Mucosa of rectum (tissue), 2 donors: ENCODE data around the gene MOCS1.
"Not testable (repeated sequence)": the region's sequence is repeated elsewhere in the genome, so short reads cannot be mapped to it uniquely, and the experiment has no call there.

Experiments used
- H3K27ac ChIP-seq, 2 donors: one replicate each; pipeline ENCODE4 v1.7.0; 2013; ENCODE audit warnings: inconsistent platforms in 2 of 2, low read depth in 2 of 2, low read length in 2 of 2
- H3K27me3 ChIP-seq, 2 donors: one replicate each; pipeline ENCODE4 v1.7.0; 2013; ENCODE audit warnings: low read length in 2 of 2; ENCODE audit not compliant: control insufficient read depth in 2 of 2, insufficient read depth in 2 of 2
- H3K36me3 ChIP-seq, 2 donors: one replicate each; pipeline ENCODE4 v1.7.0; 2013; ENCODE audit warnings: low read length in 2 of 2; ENCODE audit not compliant: control insufficient read depth in 2 of 2, insufficient read depth in 2 of 2
- H3K4me1 ChIP-seq, 2 donors: one replicate each; pipeline ENCODE4 v1.7.0; 2013; ENCODE audit warnings: low read length in 2 of 2, mild to moderate bottlenecking in 1 of 2; ENCODE audit not compliant: control insufficient read depth in 2 of 2, insufficient read depth in 2 of 2
- H3K4me3 ChIP-seq, 2 donors: one replicate each; pipeline ENCODE4 v1.7.0; 2013; ENCODE audit warnings: low read length in 2 of 2
- H3K9ac ChIP-seq, 2 donors: one replicate each; pipeline ENCODE4 v1.7.0; 2013; ENCODE audit warnings: low read length in 2 of 2, low read depth in 1 of 2, mild to moderate bottlenecking in 1 of 2
- H3K9me3 ChIP-seq, 2 donors: one replicate each; pipeline ENCODE4 v1.7.0; 2013; ENCODE audit warnings: low read length in 2 of 2; ENCODE audit not compliant: control insufficient read depth in 2 of 2
- donor health status: healthy.
- donor health status: Normal muscosa, but diverticular disease.

The MOCS1 gene

DNA sequence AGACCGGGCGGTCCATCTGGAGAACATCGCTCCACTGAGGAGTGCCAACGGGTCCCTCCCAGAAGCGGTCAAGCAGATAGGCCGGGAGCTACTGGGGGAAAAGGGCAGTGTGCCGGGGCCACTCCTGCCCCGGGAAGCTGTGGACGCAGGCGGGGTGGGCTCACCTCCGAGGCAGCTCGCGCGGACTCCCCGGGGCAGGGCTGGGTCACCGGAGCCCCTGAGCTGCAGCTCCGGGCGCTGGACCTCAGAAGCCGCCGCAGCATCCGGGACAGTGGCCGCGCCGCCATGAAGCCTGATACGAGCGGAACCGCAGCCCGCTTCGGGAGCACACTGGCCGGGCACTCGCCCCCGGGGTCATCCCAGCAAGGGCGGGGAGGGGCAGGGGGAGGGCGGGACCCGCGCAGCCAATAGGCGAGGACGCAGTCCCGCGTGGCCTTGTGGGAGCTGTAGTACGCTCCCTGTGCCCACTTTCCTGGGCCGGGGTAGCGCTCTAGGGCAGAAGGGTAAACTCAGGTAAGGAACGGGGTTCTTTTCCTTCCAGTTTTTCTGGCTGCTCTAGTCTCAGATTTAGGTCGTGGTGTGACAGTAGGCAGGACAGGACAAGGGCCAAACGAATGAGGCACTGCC lies at the start of gene MOCS1:
MOCS1 (minus strand) TSS at position 332 of the 627 bp plus-strand sequence; CDS start at position 287, 45 bp downstream.
- no peaks in the 10 kb centered on the region for H3K9me3 ChIP-seq

DNA sequence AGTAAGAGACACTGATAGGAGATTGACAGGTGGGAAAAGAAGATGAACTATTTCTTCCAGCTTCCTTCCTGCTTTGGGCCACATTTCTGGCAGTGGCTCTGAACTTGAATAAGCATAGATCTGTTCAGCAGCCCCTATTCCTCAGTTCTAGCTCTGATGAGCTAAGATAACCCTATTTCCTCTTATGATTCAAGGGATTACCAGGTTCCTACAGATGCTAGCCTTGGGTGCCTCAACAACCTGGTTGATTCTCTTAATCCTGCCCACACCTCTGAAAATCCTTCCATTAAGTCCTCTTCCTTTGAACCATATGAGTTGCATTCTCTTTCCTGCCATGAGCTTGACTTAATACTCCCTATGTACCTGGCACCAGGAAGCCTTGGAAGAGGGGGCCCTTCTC lies 49.8 kb upstream of the MOCS1 start:
- no peaks in the 10 kb centered on the region for H3K27me3 ChIP-seq
- H3K4me1 ChIP-seq: no peaks in the 10 kb centered on the region
- no peak overlapping the region for H3K4me3 ChIP-seq
- no peaks in the 10 kb centered on the region for H3K36me3 ChIP-seq
- no peak overlapping the region for H3K27ac ChIP-seq
- no peak overlapping the region for H3K9ac ChIP-seq
- no peaks in the 10 kb centered on the region for H3K9me3 ChIP-seq

More for the DNA sequence above, at the start of gene MOCS1:
- no peaks in the 10 kb centered on the region for H3K27me3 ChIP-seq
- H3K36me3 ChIP-seq: no peaks in the 10 kb centered on the region
- H3K9ac ChIP-seq: peak within 1 kb of the TSS; percentile 58 to 66
- H3K4me1 ChIP-seq: peaks cover 3 to 21% of the 10 kb centered on the region in 2 donors
- peak within 1 kb of the TSS; percentile 32 to 59 for H3K27ac ChIP-seq
- H3K4me3 ChIP-seq: peak within 1 kb of the TSS; percentile 69 to 75

DNA sequence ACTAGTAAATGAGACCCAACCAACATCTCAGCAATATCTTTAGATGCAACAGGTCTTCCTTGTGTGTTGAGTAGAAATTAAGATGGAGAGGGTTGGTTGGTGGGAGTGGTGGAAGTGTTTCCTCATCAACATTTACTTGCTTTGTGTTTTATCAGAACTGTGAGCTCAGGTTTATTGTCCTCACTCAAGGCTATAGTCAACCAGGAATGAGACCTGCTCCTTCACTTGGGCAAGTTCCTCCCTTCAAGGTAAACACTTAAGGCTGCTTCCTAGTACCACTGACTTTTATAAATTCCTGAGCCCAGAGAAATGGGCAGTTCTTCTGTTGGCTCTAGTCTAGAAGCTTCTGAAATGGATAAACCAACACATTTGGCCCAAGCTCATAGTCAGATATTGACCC lies 48.9 kb upstream of the MOCS1 start:
- H3K36me3 ChIP-seq: no peaks in the 10 kb centered on the region
- H3K4me1 ChIP-seq: peaks cover 0 to 8% of the 10 kb centered on the region in 2 donors
- no peaks in the 10 kb centered on the region for H3K27me3 ChIP-seq
- no peak overlapping the region for H3K4me3 ChIP-seq
- no peak overlapping the region for H3K9ac ChIP-seq
- H3K9me3 ChIP-seq: no peaks in the 10 kb centered on the region
- no peak overlapping the region for H3K27ac ChIP-seq

DNA sequence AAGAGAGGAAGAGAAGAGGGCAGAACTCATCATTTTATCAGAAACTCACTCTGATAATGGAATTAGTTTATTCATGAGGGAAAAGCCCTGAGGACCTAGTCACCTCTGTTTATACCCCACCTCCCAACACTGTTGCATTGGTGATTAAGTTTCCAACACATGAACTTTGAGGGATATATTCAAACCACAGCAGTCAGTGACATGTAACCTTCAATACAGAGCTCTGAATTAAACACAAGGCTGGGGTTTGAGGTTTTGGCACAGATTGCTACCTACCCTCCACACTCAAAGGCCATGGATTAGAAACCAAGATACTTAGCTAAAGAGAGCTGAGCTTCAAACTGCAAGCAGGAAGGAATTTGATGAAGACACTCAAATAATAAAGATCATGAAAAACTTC lies 48.5 kb upstream of the MOCS1 start:
- peaks cover 0 to 8% of the 10 kb centered on the region in 2 donors for H3K4me1 ChIP-seq
- H3K9me3 ChIP-seq: no peaks in the 10 kb centered on the region
- no peak overlapping the region for H3K9ac ChIP-seq
- no peak overlapping the region for H3K4me3 ChIP-seq
- no peaks in the 10 kb centered on the region for H3K36me3 ChIP-seq
- no peaks in the 10 kb centered on the region for H3K27me3 ChIP-seq
- H3K27ac ChIP-seq: no peak overlapping the region

DNA sequence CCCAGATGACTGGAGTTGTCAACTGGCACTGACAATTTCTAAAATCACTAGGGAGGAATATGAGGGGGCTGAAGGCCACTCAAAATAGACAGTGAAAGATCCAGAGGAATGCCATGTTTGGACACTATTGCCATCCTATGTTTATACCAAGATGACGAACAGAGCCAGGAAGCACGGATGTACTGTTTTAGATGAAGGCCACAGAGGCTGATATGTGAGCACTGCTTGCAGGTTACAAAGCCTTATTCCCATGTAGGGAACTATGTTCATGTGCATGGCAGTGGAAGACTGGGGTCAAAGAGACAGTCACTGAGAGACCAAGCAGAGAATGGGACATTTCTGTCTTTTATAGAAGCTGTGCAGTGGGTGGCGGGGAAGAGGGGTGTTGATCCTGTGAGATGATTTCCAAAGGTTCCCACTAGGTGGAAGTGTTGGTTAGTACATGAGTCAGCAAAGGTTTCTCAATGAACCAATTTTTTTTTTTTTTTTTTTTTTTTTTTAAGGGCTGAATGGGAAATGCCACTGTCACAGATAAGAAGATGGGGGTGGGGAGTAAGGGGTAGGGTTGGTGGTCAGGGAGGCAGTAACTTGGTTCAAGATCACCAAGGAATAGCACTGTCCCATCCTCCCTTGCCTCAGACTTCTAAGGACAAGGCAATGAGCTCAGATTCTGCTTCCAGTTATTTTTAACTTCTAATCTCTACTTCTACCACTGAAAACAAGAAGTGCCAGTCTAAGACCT lies 46.7 kb upstream of the MOCS1 start:
- H3K4me3 ChIP-seq: no peak overlapping the region
- no peak overlapping the region for H3K9ac ChIP-seq
- peaks cover 0 to 8% of the 10 kb centered on the region in 2 donors for H3K4me1 ChIP-seq
- H3K9me3 ChIP-seq: no peaks in the 10 kb centered on the region
- no peaks in the 10 kb centered on the region for H3K27me3 ChIP-seq
- H3K36me3 ChIP-seq: no peaks in the 10 kb centered on the region
- no peak overlapping the region for H3K27ac ChIP-seq

DNA sequence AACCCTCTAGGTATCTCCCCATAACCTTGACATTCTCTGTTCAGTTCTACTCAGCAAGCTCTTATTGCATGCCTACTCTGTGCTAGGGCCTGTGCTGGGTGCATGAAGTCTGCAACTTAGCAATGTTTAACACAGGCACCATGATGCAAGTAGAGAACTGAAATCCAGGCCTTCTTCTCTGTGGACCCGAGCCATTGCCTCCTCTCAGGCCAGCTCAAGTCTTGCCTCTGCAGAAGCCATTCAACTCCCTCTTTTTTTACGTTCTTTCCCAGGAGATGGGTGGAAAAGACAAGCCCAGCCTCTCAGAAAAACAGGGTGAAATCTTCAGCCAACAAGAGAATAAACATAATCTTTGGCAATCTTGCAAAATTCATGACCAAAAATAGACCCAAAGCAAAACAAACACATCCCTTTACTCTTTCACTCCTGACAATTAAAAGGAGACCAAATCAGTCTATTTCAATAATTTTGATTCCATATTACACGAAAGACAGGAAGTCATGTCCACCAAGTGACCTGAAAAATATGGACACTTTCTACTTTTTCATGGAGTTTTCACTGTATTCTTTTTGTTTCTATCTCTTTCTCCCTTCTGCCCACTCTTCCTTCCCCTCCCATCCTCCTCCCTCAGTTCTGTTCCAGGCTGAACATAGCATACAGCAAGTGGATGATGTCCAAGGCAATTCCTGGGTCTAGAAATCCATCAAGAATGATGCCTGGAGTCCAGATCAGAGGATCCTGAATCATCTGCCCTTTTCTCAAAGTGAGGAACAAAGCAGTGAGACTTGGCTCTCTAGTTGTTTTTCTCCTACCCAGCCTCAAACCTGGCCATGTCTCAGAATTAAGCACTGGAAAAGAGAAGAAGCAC lies 45.4 kb upstream of the MOCS1 start:
- Histone ChIP-seq H3K27me3 (no peaks in the 10 kb centered on the region), H3K4me3 (no peak overlapping the region), H3K4me1 (peaks cover 0 to 8% of the 10 kb centered on the region in 2 donors), H3K9ac (no peak overlapping the region), H3K9me3 (no peaks in the 10 kb centered on the region), H3K36me3 (no peaks in the 10 kb centered on the region), H3K27ac (no peak overlapping the region)

DNA sequence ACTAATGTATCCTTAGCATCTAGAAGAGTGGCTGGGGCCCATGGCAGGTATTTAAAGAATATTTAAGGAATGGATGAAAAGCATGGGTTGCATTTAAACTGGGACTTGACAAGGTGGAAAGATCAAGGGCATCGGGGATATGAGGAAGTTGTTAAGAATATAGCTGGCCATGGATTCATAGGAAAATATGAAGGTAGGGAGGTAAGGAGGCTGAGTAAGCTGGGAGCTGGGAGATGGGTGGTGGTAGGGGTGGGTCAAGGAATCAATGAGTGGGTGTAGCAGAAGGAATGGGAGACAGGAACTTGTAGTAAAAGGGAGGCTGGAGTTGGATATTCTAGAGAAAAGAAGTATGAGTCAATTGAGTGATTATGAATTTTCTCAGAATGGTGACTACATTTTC lies 44.0 kb upstream of the MOCS1 start:
- H3K4me1 ChIP-seq: peaks cover 0 to 8% of the 10 kb centered on the region in 2 donors
- H3K27ac ChIP-seq: peak overlapping the region in 1 of 2 donors; percentile 6
- no peaks in the 10 kb centered on the region for H3K27me3 ChIP-seq
- H3K36me3 ChIP-seq: no peaks in the 10 kb centered on the region
- H3K9me3 ChIP-seq: no peaks in the 10 kb centered on the region
- H3K4me3 ChIP-seq: no peak overlapping the region
- H3K9ac ChIP-seq: no peak overlapping the region

DNA sequence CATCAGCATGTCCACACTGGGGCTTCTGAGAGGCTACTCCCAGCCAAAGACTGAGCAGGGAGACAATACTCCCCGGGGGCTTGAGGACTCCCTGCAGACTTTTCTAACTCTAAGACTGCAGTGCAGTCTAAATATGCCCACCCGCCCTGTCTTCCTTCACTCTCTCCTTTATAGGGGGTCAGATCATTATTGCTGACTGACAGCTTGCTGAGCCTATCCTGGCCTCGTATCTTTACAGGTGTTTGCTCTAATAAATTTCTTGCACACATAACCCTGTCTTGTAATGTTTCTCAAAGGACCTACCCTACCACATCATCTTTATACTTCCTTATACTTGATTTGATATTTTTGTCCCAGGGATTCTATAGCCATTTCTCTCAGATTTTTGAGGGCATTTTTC lies 39.4 kb upstream of the MOCS1 start:
- H3K4me3 ChIP-seq: no peak overlapping the region
- H3K27ac ChIP-seq: no peak overlapping the region
- H3K4me1 ChIP-seq: peaks cover 0 to 5% of the 10 kb centered on the region in 2 donors
- H3K27me3 ChIP-seq: no peaks in the 10 kb centered on the region
- no peaks in the 10 kb centered on the region for H3K9me3 ChIP-seq
- no peaks in the 10 kb centered on the region for H3K36me3 ChIP-seq
- no peak overlapping the region for H3K9ac ChIP-seq

DNA sequence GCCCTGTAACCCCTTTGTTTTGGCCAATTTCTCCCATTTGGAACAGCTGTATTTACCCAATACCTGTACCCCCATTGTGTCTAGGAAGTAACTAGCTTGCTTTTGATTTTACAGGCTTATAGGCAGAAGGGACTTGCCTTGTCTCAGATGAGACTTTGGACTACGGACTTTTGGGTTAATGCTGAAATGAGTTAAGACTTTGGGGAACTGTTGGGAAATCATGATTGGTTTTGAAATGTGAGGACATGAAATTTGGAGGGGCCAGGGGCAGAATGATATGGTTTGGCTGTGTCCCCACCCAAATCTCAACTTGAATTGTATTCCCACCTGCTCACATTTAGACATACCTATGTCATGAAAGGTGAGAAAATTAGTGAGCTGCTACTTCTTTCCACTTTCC lies 38.5 kb upstream of the MOCS1 start:
- H3K4me1 ChIP-seq, H3K4me3 ChIP-seq, H3K27me3 ChIP-seq, H3K36me3 ChIP-seq, H3K27ac ChIP-seq, H3K9ac ChIP-seq, H3K9me3 ChIP-seq: not testable (repeated sequence)

DNA sequence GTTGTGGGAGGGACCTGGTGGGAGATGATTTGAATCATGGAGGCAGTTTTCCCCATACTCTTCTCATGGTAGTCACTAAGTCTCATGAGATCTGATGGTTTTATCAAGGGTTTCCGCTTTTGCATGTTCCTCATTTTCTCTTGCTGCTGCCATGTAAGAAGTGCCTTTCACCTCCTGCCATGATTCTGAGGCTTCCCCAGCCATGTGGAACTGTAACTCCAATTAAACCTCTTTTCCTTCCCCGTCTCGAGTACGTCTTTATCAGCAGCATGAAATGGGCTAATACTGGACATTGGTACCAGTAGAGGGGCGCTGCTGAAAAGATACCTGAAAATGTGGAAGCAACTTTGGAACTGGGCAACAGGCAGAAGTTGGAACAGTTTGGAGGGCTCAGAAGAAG lies 36.9 kb upstream of the MOCS1 start:
- not testable (repeated sequence) for H3K36me3 ChIP-seq, H3K27me3 ChIP-seq, H3K4me3 ChIP-seq, H3K9ac ChIP-seq, H3K4me1 ChIP-seq, H3K27ac ChIP-seq, H3K9me3 ChIP-seq
